ENCODE data around the gene OBSCN.

Gene OBSCN

DNA sequence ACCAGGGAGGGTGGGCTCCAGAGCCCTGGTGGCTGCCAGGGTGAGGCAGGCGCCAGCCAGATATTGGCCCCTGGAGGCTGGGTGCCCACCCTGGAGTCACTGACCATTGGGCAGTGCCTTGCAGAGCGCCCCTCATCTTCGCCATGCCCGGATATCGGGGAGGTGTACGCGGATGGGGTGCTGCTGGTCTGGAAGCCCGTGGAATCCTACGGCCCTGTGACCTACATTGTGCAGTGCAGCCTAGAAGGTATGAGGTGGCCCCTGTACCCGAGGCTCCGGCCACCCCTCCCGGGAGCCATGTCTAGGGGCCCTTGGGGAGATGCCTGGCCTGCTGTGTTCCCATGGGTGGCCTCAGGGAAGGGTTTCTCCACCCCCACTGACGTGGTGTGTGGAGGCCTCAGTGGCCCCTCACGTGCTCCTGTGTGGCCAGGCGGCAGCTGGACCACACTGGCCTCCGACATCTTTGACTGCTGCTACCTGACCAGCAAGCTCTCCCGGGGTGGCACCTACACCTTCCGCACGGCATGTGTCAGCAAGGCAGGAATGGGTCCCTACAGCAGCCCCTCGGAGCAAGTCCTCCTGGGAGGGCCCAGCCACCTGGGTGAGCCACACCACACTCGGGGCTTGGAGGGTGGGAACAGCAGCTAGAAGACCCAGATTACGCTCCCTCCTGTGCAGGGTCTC is 167.9 kb downstream of the OBSCN start:
- H3K36me3 Mint-ChIP-seq (ENCODE audit: low read depth): peaks cover 5% of the 10 kb centered on the region
- peaks cover 23% of the 10 kb centered on the region for H3K27me3 Mint-ChIP-seq (ENCODE audit: low read depth, poor library complexity)
- no peaks in the 10 kb centered on the region for H3K9me3 Mint-ChIP-seq
- TF ChIP-seq, protein P1, sequence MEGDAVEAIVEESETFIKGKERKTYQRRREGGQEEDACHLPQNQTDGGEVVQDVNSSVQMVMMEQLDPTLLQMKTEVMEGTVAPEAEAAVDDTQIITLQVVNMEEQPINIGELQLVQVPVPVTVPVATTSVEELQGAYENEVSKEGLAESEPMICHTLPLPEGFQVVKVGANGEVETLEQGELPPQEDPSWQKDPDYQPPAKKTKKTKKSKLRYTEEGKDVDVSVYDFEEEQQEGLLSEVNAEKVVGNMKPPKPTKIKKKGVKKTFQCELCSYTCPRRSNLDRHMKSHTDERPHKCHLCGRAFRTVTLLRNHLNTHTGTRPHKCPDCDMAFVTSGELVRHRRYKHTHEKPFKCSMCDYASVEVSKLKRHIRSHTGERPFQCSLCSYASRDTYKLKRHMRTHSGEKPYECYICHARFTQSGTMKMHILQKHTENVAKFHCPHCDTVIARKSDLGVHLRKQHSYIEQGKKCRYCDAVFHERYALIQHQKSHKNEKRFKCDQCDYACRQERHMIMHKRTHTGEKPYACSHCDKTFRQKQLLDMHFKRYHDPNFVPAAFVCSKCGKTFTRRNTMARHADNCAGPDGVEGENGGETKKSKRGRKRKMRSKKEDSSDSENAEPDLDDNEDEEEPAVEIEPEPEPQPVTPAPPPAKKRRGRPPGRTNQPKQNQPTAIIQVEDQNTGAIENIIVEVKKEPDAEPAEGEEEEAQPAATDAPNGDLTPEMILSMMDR (IDR thresholded peaks at IDR 0.05): no peak
- H3K4me1 Mint-ChIP-seq: peaks cover 17% of the 10 kb centered on the region
- no peak overlapping the region for H3K4me3 Mint-ChIP-seq
- no peak overlapping the region for H3K27ac Mint-ChIP-seq
- DNase-seq: no peak

DNA sequence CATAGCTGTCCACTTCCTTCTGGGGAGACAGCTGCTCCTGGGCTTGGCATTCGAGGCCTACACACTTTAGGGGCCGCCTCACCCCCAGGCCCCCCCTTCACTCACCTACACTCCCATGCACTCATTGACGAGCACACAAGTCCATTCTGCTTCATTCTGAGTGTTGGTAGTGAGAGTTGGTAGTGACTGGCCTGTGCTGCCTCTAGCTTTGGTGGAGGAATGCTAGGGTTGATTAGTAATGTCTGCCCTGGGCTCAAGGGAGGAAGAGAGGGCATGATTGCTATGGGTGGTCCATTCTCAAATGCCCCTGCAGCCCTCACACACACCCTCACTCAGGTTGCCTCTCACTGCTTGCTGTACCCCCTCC is 168.4 kb downstream of the OBSCN start:
- Mint-ChIP-seq H3K4me3 (no peak overlapping the region), H3K27me3 (ENCODE audit: low read depth, poor library complexity) (peaks cover 28% of the 10 kb centered on the region), H3K9me3 (no peaks in the 10 kb centered on the region), H3K27ac (no peak overlapping the region), H3K4me1 (peaks cover 17% of the 10 kb centered on the region), H3K36me3 (ENCODE audit: low read depth) (peaks cover 5% of the 10 kb centered on the region)
- TF ChIP-seq, protein P1 (IDR thresholded peaks at IDR 0.05): no peak
- DNase-seq: no peak

DNA sequence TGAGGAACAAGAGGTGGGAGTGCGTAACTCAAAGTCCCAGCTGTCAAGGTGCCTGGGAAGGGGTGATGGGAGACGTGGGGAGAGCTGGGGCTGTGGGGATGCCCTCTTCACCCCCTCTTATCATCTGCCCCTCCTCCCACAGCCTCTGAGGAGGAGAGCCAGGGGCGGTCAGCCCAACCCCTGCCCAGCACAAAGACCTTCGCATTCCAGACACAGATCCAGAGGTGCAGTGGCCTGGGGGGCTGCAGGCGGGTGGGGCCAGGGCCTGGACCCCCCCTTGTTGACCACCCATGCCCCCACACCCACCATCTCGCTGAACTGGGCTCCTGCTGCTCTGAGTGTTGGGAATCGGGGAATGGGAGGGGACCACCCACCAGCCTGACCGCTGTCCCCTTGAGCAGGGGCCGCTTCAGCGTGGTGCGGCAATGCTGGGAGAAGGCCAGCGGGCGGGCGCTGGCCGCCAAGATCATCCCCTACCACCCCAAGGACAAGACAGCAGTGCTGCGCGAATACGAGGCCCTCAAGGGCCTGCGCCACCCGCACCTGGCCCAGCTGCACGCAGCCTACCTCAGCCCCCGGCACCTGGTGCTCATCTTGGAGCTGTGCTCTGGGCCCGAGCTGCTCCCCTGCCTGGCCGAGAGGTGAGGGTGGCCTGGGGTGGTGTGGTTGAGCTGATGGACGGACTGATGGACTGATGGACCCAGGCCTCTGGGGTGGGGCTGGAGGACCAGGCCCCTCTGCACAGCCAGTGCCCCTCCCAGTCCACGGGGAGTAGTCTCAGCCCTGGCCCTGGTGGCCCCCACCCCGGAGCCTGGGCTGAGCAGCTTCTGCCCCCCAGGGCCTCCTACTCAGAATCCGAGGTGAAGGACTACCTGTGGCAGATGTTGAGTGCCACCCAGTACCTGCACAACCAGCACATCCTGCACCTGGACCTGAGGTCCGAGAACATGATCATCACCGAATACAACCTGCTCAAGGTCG is 169.1 kb downstream of the OBSCN start:
- TF ChIP-seq, protein P1 (IDR thresholded peaks at IDR 0.05): no peak
- H3K4me3 Mint-ChIP-seq: peak overlapping the region; percentile 32

DNA sequence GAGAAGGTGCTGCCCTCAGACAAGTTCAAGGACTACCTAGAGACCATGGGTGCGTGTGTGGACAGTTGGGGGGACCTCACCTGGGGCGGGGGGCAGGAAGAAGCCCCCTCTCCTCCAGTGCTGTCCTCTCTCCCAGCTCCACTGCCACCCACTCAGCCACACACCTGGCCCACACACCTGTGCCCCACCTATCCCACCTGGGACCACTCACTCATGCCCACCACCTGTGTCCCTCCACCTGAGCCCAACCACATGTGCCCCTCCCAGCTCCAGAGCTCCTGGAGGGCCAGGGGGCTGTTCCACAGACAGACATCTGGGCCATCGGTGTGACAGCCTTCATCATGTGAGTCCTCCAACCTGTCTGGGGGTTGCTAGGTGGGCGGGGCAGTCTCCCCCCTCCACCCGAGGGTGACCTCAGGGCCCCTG is 169.8 kb downstream of the OBSCN start:
- Mint-ChIP-seq H3K4me1 (peaks cover 17% of the 10 kb centered on the region), H3K9me3 (no peaks in the 10 kb centered on the region), H3K36me3 (ENCODE audit: low read depth) (peaks cover 5% of the 10 kb centered on the region), H3K27me3 (ENCODE audit: low read depth, poor library complexity) (peaks cover 41% of the 10 kb centered on the region), H3K27ac (no peak overlapping the region), H3K4me3 (peak overlapping the region; percentile 32)
- DNase-seq: no peak
- TF ChIP-seq, protein P1 (IDR thresholded peaks at IDR 0.05): no peak

More for the DNA sequence above, 169.1 kb downstream of the OBSCN start:
- Mint-ChIP-seq H3K27ac (no peak overlapping the region), H3K27me3 (ENCODE audit: low read depth, poor library complexity) (peaks cover 34% of the 10 kb centered on the region), H3K36me3 (ENCODE audit: low read depth) (peaks cover 5% of the 10 kb centered on the region), H3K9me3 (no peaks in the 10 kb centered on the region), H3K4me1 (peaks cover 17% of the 10 kb centered on the region)
- no peak for DNase-seq

GRCh38 chr1:228378090-228378872 is 170.4 kb downstream of the OBSCN start:
- no peaks in the 10 kb centered on the region for H3K9me3 Mint-ChIP-seq
- H3K36me3 Mint-ChIP-seq (ENCODE audit: low read depth): peaks cover 5% of the 10 kb centered on the region
- peaks cover 47% of the 10 kb centered on the region for H3K27me3 Mint-ChIP-seq (ENCODE audit: low read depth, poor library complexity)
- peak; percentile 84 for DNase-seq
- TF ChIP-seq, protein P1 (IDR thresholded peaks at IDR 0.05): peak; percentile 72
- H3K27ac Mint-ChIP-seq: no peak overlapping the region
- peaks cover 17% of the 10 kb centered on the region for H3K4me1 Mint-ChIP-seq
- peak overlapping the region; percentile 91 for H3K4me3 Mint-ChIP-seq
